HepG2 (cell line): ENCODE results near the gene ALDH3B1. TPM values are rescaled to one million over a fixed set of nuclear protein-coding genes. Genes with fewer than 3 reads are reported as not detected.

Experiments
- ARID4A ChIP-seq: sonication (generic); formaldehyde crosslinking; IDR thresholded peaks from 2 replicates; pipeline ENCODE4 v1.5.0; 2020; ENCODE audit warnings: mild to moderate bottlenecking, missing genetic modification reagents, borderline replicate concordance
- DZIP1 ChIP-seq: sonication (generic); formaldehyde crosslinking; IDR thresholded peaks from 2 replicates; pipeline ENCODE4 v1.5.0; 2020; ENCODE audit warnings: mild to moderate bottlenecking, missing genetic modification reagents
- E2F1 ChIP-seq: sonication (generic); formaldehyde crosslinking; IDR thresholded peaks from 2 replicates; pipeline ENCODE4 v1.5.0; 2020; ENCODE audit warnings: missing genetic modification reagents
- ELF1 ChIP-seq: sonication (generic); formaldehyde crosslinking; IDR thresholded peaks from 2 replicates; pipeline ENCODE4 v1.4.0; 2020; ENCODE audit warnings: missing genetic modification reagents
- KLF16 ChIP-seq, 2 experiments: sonication (generic) in 1 of 2; formaldehyde crosslinking in 1 of 2; IDR thresholded peaks; 2 replicates each; pipeline versions ENCODE4 v1.6.1 to v1.8.0; 2016 to 2023; ENCODE audit warnings: missing genetic modification reagents in 2 of 2, missing compliant biosample characterization in 1 of 2
- MEIS1 ChIP-seq: sonication (generic); formaldehyde crosslinking; IDR thresholded peaks from 2 replicates; pipeline ENCODE4 v1.9.0; 2021; ENCODE audit warnings: mild to moderate bottlenecking, missing genetic modification reagents, moderate library complexity, borderline replicate concordance
- SAP130 ChIP-seq: IDR thresholded peaks from 2 replicates; pipeline ENCODE4 v1.6.1; 2016; ENCODE audit warnings: low read depth
- THAP9 ChIP-seq: sonication (generic); formaldehyde crosslinking; IDR thresholded peaks from 2 replicates; pipeline ENCODE4; 2020; ENCODE audit warnings: missing genetic modification reagents, mild to moderate bottlenecking, borderline replicate concordance
- TP53 ChIP-seq: sonication (generic); formaldehyde crosslinking; conservative IDR thresholded peaks from 2 replicates; pipeline ENCODE4 v1.4.0; 2020; ENCODE audit warnings: missing genetic modification reagents
- ZBTB7B ChIP-seq: sonication (generic); formaldehyde crosslinking; IDR thresholded peaks from 2 replicates; pipeline ENCODE4 v1.4.0; 2020; ENCODE audit warnings: missing genetic modification reagents
- ZNF24 ChIP-seq: fragments of 450-650 bp; IDR thresholded peaks from 2 replicates; pipeline ENCODE4 v1.6.1; 2017; ENCODE audit warnings: antibody characterized with exemption, mild to moderate bottlenecking
- ZNF572 ChIP-seq: sonication (generic); formaldehyde crosslinking; IDR thresholded peaks from 2 replicates; pipeline ENCODE4 v1.5.1; 2020; ENCODE audit warnings: mild to moderate bottlenecking, missing genetic modification reagents
- ZSCAN22 ChIP-seq: sonication (generic); formaldehyde crosslinking; IDR thresholded peaks from 2 replicates; pipeline ENCODE4 v1.4.0; 2020; ENCODE audit warnings: mild to moderate bottlenecking, missing genetic modification reagents
- polyA plus RNA-seq, 8 experiments: library from polyadenylated mRNA; depleted of rRNA in 3 of 8; stranded (reverse) in 7 of 8; unstranded in 1 of 8; fragments of >200 nt; fragmentation: Illumina TruSeq in 4 of 8; extraction: Trizol in 4 of 8; gene quantifications; 2 replicates each; pipeline versions ENCODE4 v1.2.1 to v1.2.3, GENCODE V29; 2011 to 2016; ENCODE audit warnings: low read depth in 4 of 8, missing spikeins in 1 of 8, mixed read lengths in 1 of 8; ENCODE audit not compliant: insufficient read depth in 1 of 8
- total RNA-seq, 5 experiments: library from RNA; depleted of rRNA; stranded (reverse); fragments of >200 nt; fragmentation: Illumina TruSeq; extraction: Trizol; gene quantifications; 2 replicates each; pipeline ENCODE4 v1.2.3, GENCODE V29; 2016; ENCODE audit warnings: low read depth in 1 of 5

Gene ALDH3B1
- total and polyA plus RNA-seq, 2 of the 13 experiments (the other 11 are each of a cell fraction or from before 2014, with no cell fraction given) = 4.0 to 6.7 TPM

- TF ChIP-seq THAP9 (CRISPR knock-in tag) (no peak), SAP130 (CRISPR knock-in tag) (peak; percentile 66; the same call in 1 of the 2 replicates), DZIP1 (CRISPR knock-in tag) (no peak), E2F1 (0 out of 2 replicates have a peak, but pooled peaks have one; percentile 45), MEIS1 (CRISPR knock-in tag) (no peak), ZNF572 (CRISPR knock-in tag) (peak; percentile 80; the same call in 1 of the 2 replicates), ELF1 (CRISPR knock-in tag) (peak; percentile 82), TP53 (CRISPR knock-in tag) (0 out of 2 replicates have a peak, but pooled peaks have one; percentile 37), ARID4A (CRISPR knock-in tag) (peak; percentile 49; the same call in 1 of the 2 replicates), KLF16 (CRISPR knock-in tag; IDR thresholded peaks at IDR 0.05) (no peak), ZNF24 (no peak), ZBTB7B (CRISPR knock-in tag) (peak; percentile 54; the same call in 1 of the 2 replicates), ZSCAN22 (CRISPR knock-in tag) (no peak)
Observed at GRCh38 chr11:68038718-68039525, 28.8 kb downstream of the ALDH3B1 start, which contains the start of gene TCIRG1 (continued).
